ENCODE data around the gene SLC34A1.
"Not testable (repeated sequence)": the region's sequence is repeated elsewhere in the genome, so short reads cannot be mapped to it uniquely, and the experiment has no call there.

Gene SLC34A1

DNA sequence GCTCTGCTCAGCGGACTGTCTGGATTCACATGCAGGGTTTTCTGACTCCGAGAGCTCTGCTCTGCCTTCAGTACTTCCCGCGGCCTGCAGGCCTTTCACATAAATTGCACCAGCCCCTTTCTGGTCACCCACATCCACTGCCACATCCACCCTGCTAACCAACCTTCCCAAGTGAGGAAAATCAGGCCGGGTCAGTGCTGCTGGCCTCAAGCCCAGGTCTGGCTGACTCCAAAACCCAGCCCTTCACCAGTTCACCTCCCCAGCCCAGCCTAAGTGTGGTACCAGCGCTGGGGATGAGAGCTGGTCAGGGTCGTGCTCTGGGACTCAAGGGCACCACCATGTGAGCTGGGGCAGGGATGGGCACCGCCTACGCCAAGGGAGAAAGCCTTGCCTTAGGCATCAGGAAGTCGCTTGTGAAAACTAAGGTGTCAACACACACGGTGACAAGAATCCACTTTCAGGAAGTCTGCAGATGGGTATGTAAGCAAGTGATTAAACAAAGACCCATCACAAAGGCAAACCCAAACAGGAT is 45.1 kb upstream of the SLC34A1 start:
- CTCF ChIA-PET: interaction anchor here (0.9 kb wide), 1 partner anchor 12 kb away, joined by 4 read pairs; no protein-coding TSS in a partner anchor
- no peaks in the 10 kb centered on the region for H3K4me1 ChIP-seq (ENCODE audit: control insufficient read depth, insufficient read depth, low read length)
- peaks cover 30 to 70% of the 10 kb centered on the region in 2 experiments for H3K36me3 ChIP-seq (ENCODE audit: control insufficient read depth in 2 of 2, insufficient read depth in 1 of 2, low read length in 2 of 2)
- H3K27ac ChIP-seq (ENCODE audit: extremely low read depth, low read depth, low read length): no peak overlapping the region
- TF ChIP-seq ZNF670 (tag by site-specific recombination; IDR thresholded peaks at IDR 0.05; ENCODE audit: low read depth) (no peak), ZNF830 (tag by site-specific recombination; IDR thresholded peaks at IDR 0.05; ENCODE audit: low read depth) (no peak), ZNF571 (tag by site-specific recombination; IDR thresholded peaks at IDR 0.05) (no peak), ZNF121 (tag by site-specific recombination; IDR thresholded peaks at IDR 0.05) (no peak), HOXD13 (CRISPR knock-in tag; IDR thresholded peaks at IDR 0.05; ENCODE audit: borderline replicate concordance) (no peak), ZNF677 (tag by site-specific recombination; IDR thresholded peaks at IDR 0.05) (no peak), KLF10 (tag by site-specific recombination; IDR thresholded peaks at IDR 0.05) (no peak), ZNF548 (tag by site-specific recombination; IDR thresholded peaks at IDR 0.05) (no peak), ZNF621 (tag by site-specific recombination; IDR thresholded peaks at IDR 0.05) (no peak), ZNF174 (tag by site-specific recombination; IDR thresholded peaks at IDR 0.05) (no peak)
- TF ChIP-seq, protein P1, sequence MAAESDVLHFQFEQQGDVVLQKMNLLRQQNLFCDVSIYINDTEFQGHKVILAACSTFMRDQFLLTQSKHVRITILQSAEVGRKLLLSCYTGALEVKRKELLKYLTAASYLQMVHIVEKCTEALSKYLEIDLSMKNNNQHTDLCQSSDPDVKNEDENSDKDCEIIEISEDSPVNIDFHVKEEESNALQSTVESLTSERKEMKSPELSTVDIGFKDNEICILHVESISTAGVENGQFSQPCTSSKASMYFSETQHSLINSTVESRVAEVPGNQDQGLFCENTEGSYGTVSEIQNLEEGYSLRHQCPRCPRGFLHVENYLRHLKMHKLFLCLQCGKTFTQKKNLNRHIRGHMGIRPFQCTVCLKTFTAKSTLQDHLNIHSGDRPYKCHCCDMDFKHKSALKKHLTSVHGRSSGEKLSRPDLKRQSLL (tag by site-specific recombination; IDR thresholded peaks at IDR 0.05): no peak
- TF ChIP-seq, protein P2, sequence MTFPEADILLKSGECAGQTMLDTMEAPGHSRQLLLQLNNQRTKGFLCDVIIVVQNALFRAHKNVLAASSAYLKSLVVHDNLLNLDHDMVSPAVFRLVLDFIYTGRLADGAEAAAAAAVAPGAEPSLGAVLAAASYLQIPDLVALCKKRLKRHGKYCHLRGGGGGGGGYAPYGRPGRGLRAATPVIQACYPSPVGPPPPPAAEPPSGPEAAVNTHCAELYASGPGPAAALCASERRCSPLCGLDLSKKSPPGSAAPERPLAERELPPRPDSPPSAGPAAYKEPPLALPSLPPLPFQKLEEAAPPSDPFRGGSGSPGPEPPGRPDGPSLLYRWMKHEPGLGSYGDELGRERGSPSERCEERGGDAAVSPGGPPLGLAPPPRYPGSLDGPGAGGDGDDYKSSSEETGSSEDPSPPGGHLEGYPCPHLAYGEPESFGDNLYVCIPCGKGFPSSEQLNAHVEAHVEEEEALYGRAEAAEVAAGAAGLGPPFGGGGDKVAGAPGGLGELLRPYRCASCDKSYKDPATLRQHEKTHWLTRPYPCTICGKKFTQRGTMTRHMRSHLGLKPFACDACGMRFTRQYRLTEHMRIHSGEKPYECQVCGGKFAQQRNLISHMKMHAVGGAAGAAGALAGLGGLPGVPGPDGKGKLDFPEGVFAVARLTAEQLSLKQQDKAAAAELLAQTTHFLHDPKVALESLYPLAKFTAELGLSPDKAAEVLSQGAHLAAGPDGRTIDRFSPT (tag by site-specific recombination; IDR thresholded peaks at IDR 0.05): no peak
- TF ChIP-seq, protein P3, sequence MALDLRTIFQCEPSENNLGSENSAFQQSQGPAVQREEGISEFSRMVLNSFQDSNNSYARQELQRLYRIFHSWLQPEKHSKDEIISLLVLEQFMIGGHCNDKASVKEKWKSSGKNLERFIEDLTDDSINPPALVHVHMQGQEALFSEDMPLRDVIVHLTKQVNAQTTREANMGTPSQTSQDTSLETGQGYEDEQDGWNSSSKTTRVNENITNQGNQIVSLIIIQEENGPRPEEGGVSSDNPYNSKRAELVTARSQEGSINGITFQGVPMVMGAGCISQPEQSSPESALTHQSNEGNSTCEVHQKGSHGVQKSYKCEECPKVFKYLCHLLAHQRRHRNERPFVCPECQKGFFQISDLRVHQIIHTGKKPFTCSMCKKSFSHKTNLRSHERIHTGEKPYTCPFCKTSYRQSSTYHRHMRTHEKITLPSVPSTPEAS (tag by site-specific recombination; IDR thresholded peaks at IDR 0.05): no peak
- TF ChIP-seq, protein P4, sequence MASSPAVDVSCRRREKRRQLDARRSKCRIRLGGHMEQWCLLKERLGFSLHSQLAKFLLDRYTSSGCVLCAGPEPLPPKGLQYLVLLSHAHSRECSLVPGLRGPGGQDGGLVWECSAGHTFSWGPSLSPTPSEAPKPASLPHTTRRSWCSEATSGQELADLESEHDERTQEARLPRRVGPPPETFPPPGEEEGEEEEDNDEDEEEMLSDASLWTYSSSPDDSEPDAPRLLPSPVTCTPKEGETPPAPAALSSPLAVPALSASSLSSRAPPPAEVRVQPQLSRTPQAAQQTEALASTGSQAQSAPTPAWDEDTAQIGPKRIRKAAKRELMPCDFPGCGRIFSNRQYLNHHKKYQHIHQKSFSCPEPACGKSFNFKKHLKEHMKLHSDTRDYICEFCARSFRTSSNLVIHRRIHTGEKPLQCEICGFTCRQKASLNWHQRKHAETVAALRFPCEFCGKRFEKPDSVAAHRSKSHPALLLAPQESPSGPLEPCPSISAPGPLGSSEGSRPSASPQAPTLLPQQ (tag by site-specific recombination; IDR thresholded peaks at IDR 0.05): no peak
- H3K9me3 ChIP-seq (ENCODE audit: control insufficient read depth, insufficient read depth, low read depth, low read length): no peaks in the 10 kb centered on the region
- no peak overlapping the region for H3K4me3 ChIP-seq (ENCODE audit: low read depth, low read length)
- POLR2A ChIA-PET: no interaction called here

DNA sequence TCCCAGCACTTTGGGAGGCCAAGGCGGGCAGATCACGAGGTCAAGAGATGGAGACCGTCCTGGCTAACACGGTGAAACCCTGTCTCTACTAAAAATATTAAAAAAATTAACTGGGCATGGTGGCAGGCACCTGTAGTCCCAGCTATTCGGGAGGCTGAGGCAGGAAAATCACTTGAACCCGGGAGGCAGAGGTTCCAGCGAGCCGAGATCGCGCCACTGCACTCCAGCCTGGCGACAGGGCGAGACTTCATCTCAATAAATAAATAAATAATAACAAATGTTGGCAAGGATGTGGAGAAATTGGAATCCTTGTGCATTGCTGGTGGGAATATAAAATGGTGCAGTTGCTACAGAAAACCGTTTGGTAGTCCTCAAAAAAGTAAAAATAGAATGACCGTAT is 41.2 kb upstream of the SLC34A1 start:
- CTCF ChIA-PET: interaction anchor here (1.2 kb wide), 1 partner anchor 9 kb away, joined by 5 read pairs; the partner anchor contains the start of gene LMAN2
- H3K9me3 ChIP-seq (ENCODE audit: control insufficient read depth, insufficient read depth, low read depth, low read length); H3K27ac ChIP-seq (ENCODE audit: extremely low read depth, low read depth, low read length); H3K4me3 ChIP-seq (ENCODE audit: low read depth, low read length); POLR2A ChIA-PET; H3K4me1 ChIP-seq (ENCODE audit: control insufficient read depth, insufficient read depth, low read length): not testable (repeated sequence)
- H3K36me3 ChIP-seq (ENCODE audit: control insufficient read depth in 2 of 2, insufficient read depth in 1 of 2, low read length in 2 of 2): peaks cover 37 to 49% of the 10 kb centered on the region in 2 experiments

DNA sequence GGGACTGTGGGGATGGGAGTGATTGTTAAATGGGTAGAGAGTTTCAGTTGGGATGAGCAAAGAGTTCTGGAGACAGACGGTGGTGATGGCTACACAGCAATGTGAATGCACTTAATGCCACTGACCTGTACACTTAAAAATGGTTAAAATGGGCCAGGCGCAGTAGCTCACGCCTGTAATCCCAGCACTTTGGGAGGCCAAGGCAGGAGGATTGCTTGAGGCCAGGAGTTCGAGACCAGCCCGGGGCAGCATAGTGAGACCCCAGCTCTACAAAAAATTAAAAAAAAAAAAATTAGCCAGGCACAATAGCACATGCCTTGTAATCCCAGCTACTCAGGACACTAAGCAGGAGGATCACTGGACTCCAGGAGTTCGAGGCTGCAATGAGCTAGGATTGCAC is 40.5 kb upstream of the SLC34A1 start:
- CTCF ChIA-PET: interaction anchor here (0.7 kb wide), 1 partner anchor 46 kb away, joined by 3 read pairs; no protein-coding TSS in a partner anchor
- TF ChIP-seq YY2 (tag by site-specific recombination; IDR thresholded peaks at IDR 0.05): no peak
- peak; percentile 98 for TF ChIP-seq ZNF121 (tag by site-specific recombination; IDR thresholded peaks at IDR 0.05)
- Histone ChIP-seq H3K9me3 (ENCODE audit: control insufficient read depth, insufficient read depth, low read depth, low read length) (no peaks in the 10 kb centered on the region), H3K4me1 (ENCODE audit: control insufficient read depth, insufficient read depth, low read length) (peaks cover 2% of the 10 kb centered on the region; the same call in 1 of the 2 replicates), H3K4me3 (ENCODE audit: low read depth, low read length) (no peak overlapping the region), H3K27ac (ENCODE audit: extremely low read depth, low read depth, low read length) (no peak overlapping the region), H3K36me3 (ENCODE audit: control insufficient read depth in 2 of 2, insufficient read depth in 1 of 2, low read length in 2 of 2) (peaks cover 37 to 41% of the 10 kb centered on the region in 2 experiments)
- POLR2A ChIA-PET: interaction anchor here (0.7 kb wide), 1 partner anchor 35 kb away, joined by 8 read pairs; no protein-coding TSS in a partner anchor

Data from HEK293 (cell line).